Transverse colon (tissue), 4 donors: ENCODE results near the gene ROCK1. TPM values are rescaled to one million over a fixed set of nuclear protein-coding genes. Genes with fewer than 3 reads are reported as not detected.

ENCODE experiments used
- DNase-seq: peaks from one replicate; pipeline ENCODE4 v3.0.0-alpha.2; 2019
- H3K27ac ChIP-seq, 4 donors: fragments of 200-600 bp; sonication (generic); 2 replicates each; pipeline ENCODE4 v1.5.1; 2016 to 2018; ENCODE audit warnings: inconsistent platforms in 4 of 4
- H3K27me3 ChIP-seq: fragments of 200-600 bp; sonication (generic); 2 replicates; pipeline ENCODE4 v1.5.1; 2017; ENCODE audit warnings: inconsistent platforms
- H3K36me3 ChIP-seq, 4 donors: fragments of 200-600 bp; sonication (generic); 2 replicates each; pipeline ENCODE4 v1.5.1; 2017 to 2019; ENCODE audit warnings: inconsistent platforms in 4 of 4
- H3K4me1 ChIP-seq, 4 donors: fragments of 200-600 bp; sonication (generic); 2 replicates each; pipeline ENCODE4 v1.5.1; 2017 to 2020; ENCODE audit warnings: inconsistent platforms in 4 of 4
- H3K4me3 ChIP-seq, 4 donors: fragments of 200-600 bp; sonication (generic); 1 replicate in 1 of 4; 2 replicates in 3 of 4; pipeline versions ENCODE4 v1.5.1 to v1.6.1; 2017 to 2019; ENCODE audit warnings: inconsistent platforms in 4 of 4
- H3K9me3 ChIP-seq, 2 donors: fragments of 200-600 bp; sonication (generic); 2 replicates each; pipeline ENCODE4 v1.5.1; 2017 to 2019; ENCODE audit warnings: inconsistent platforms in 2 of 2
- CTCF ChIP-seq, 5 experiments: fragments of 200-600 bp in 3 of 5; fragments of 450-650 bp in 2 of 5; sonication (generic) in 3 of 5; IDR thresholded peaks; 1 replicate in 2 of 5; 2 replicates in 3 of 5; pipeline ENCODE4 v1.5.1; 2016 to 2017; ENCODE audit warnings: antibody characterized with exemption in 5 of 5, inconsistent platforms in 3 of 5, mild to moderate bottlenecking in 2 of 5, moderate library complexity in 1 of 5
- EP300 ChIP-seq: sonication (generic); formaldehyde crosslinking; IDR thresholded peaks from one replicate; pipeline ENCODE4 v1.6.1; 2017; ENCODE audit warnings: antibody characterized with exemption, low read depth
- POLR2A ChIP-seq: fragments of 450-650 bp; IDR thresholded peaks from one replicate; pipeline ENCODE4 v1.6.1; 2016; ENCODE audit warnings: antibody characterized with exemption, mild to moderate bottlenecking, moderate library complexity
- POLR2AphosphoS5 ChIP-seq, 3 donors: sonication (generic); formaldehyde crosslinking; IDR thresholded peaks; one replicate each; pipeline ENCODE4 v1.6.1; 2016; ENCODE audit warnings: antibody characterized with exemption in 3 of 3
- WGBS, 2 donors: methylation state at CpG; one replicate each; pipeline ENCODE4 v1.1.5; 2018; ENCODE audit warnings: low coverage in 1 of 2; 5-methylcytosine and 5-hydroxymethylcytosine counted together
- in situ Hi-C, 4 donors: fragments of 200-750 bp; cut with MboI; loops; one replicate each; pipeline versions ENCODE4 v1.15.0 to v1.15.1; 2017; ENCODE audit warnings: low sequenced_read_pairs in 3 of 4, low pct_ligation_motif_present in 1 of 4, low pct_unique_long_range_greater_than_20kb in 1 of 4
- intact Hi-C: fragments of 100-400 bp; cut with DNase I; formaldehyde crosslinking; loops from one replicate; pipeline ENCODE4 v1.15.1; 2023; ENCODE audit warnings: low total_unique reads
- total RNA-seq, 4 donors: library from RNA; depleted of rRNA; stranded (reverse); fragments of >200 nt; gene quantifications; one replicate each; pipeline ENCODE4 v1.1.0, GENCODE V29; 2016

The ROCK1 gene
- total RNA-seq, 4 donors from 2014 or later = 23.9 to 59.5 (median 39.6) TPM

- WGBS, 2 donors = 81 to 88% methylated on average over 2 of the region's 2 CpGs
- in situ Hi-C loops = no loop called here
- no peaks in the 10 kb centered on the region for H3K36me3 ChIP-seq
- intact Hi-C loops = no loop called here
- H3K4me1 ChIP-seq = peaks cover 5 to 29% (median 25%) of the 10 kb centered on the region in 4 donors
- no peak overlapping the region for H3K27ac ChIP-seq
- TF ChIP-seq POLR2A (no peak), CTCF (IDR thresholded peaks at IDR 0.05) (no peak), POLR2AphosphoS5 (IDR thresholded peaks at IDR 0.05) (no peak)
- H3K4me3 ChIP-seq = no peak overlapping the region
- H3K9me3 ChIP-seq = no peaks in the 10 kb centered on the region
- no peaks in the 10 kb centered on the region for H3K27me3 ChIP-seq
- no peak for DNase-seq
These were observed 10.9 kb downstream of the ROCK1 start for GRCh38 chr18:21100678-21101077.

- Histone ChIP-seq H3K27ac (no peak overlapping the region), H3K4me1 (peaks cover 5 to 24% (median 22%) of the 10 kb centered on the region in 4 donors), H3K36me3 (no peaks in the 10 kb centered on the region), H3K9me3 (no peaks in the 10 kb centered on the region), H3K4me3 (no peak overlapping the region), H3K27me3 (no peaks in the 10 kb centered on the region)
- DNase-seq = no peak
- intact Hi-C loops = no loop called here
- in situ Hi-C loops = no loop called here
- TF ChIP-seq POLR2AphosphoS5 (IDR thresholded peaks at IDR 0.05) = no peak
- TF ChIP-seq EP300 = no peak
- no peak for TF ChIP-seq CTCF (IDR thresholded peaks at IDR 0.05)
- TF ChIP-seq POLR2A = no peak
These were observed 11.5 kb downstream of the ROCK1 start for GRCh38 chr18:21100146-21100545.

DNA sequence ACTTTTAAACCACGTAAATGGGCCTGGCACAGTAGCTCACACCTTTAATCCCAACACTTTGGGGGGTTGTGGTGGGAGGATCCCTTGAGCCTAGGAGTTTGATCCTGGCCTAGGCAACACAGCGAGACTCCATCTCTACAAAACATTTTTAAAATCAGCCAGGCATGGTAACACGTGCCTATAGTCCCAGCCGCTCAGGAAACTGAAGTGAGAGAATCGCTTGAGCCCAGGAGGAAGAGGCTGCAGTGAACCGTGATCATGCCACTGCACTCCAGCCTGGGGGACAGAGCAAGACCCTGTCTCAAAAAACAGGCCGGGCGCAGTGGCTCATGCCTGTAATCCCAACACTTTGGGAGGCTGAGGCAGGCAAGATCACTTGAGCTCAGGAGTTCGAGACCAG is 12.2 kb downstream of the ROCK1 start:
- Histone ChIP-seq H3K4me1 (peaks cover 5 to 23% (median 22%) of the 10 kb centered on the region in 4 donors), H3K9me3 (no peaks in the 10 kb centered on the region), H3K27me3 (no peaks in the 10 kb centered on the region), H3K36me3 (no peaks in the 10 kb centered on the region), H3K27ac (no peak overlapping the region), H3K4me3 (no peak overlapping the region)
- DNase-seq = no peak
- in situ Hi-C loops = loop anchor here in 1 of 4 donors (25.0 kb wide), 1 partner anchor 88 kb away; no protein-coding TSS in a partner anchor
- intact Hi-C loops = no loop called here
- TF ChIP-seq POLR2AphosphoS5 (IDR thresholded peaks at IDR 0.05) (no peak), POLR2A (no peak), CTCF (IDR thresholded peaks at IDR 0.05) (no peak), EP300 (no peak)
- 86 to 94% methylated on average over 2 to 9 of the region's 9 CpGs for WGBS, 2 donors

DNA sequence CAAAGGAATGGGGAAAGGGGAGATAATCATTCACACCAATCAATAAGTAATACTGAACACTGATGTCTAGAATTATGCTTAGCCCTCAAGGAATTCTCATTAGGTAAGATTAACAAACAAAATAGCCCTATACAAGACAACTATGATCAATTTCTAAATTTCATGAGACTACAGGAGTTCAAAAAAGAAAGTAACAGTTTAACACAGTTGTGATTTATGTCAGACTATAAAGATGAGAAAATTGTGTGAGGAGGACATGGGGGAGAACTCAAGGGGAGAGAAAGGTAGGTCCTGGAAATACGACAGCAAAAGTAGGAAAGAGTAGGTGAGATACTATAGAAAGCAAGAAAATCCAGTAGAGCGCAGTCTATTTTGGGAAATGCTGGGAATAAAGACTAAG is 14.9 kb downstream of the ROCK1 start:
- Histone ChIP-seq H3K4me1 (peaks cover 5 to 21% (median 15%) of the 10 kb centered on the region in 4 donors), H3K4me3 (no peak overlapping the region), H3K9me3 (no peaks in the 10 kb centered on the region), H3K36me3 (no peaks in the 10 kb centered on the region), H3K27ac (no peak overlapping the region), H3K27me3 (no peaks in the 10 kb centered on the region)
- WGBS, 2 donors = 79 to 92% methylated on average over 2 of the region's 2 CpGs
- no peak for DNase-seq
- TF ChIP-seq CTCF (IDR thresholded peaks at IDR 0.05) (no peak), EP300 (no peak), POLR2AphosphoS5 (IDR thresholded peaks at IDR 0.05) (no peak), POLR2A (no peak)
- intact Hi-C loops (no loop called here), in situ Hi-C loops (loop anchor here in 1 of 4 donors (25.0 kb wide), 1 partner anchor 91 kb away; no protein-coding TSS in a partner anchor)
